K562 (cell line): Measurements from ENCODE around the gene NUFIP1.
"Not testable (repeated sequence)": the region's sequence is repeated elsewhere in the genome, so short reads cannot be mapped to it uniquely, and the experiment has no call there.

Source experiments
- COPS2 ChIP-seq: fragments of 450-650 bp; conservative IDR thresholded peaks from 2 replicates; pipeline ENCODE4 v1.6.1; 2016; ENCODE audit warnings: mild to moderate bottlenecking, moderate library complexity
- ETV6 ChIP-seq, 3 experiments: fragments of 150-350 bp in 1 of 3; sonication (generic) in 1 of 3; formaldehyde crosslinking in 1 of 3; IDR thresholded peaks; 2 replicates each; pipeline versions ENCODE4 v1.6.1 to v1.8.0; 2014 to 2022; ENCODE audit warnings: borderline replicate concordance in 2 of 3, low read depth in 2 of 3, antibody characterized with exemption in 1 of 3, low read length in 1 of 3, mild to moderate bottlenecking in 1 of 3, missing genetic modification reagents in 1 of 3
- REST ChIP-seq, 2 experiments: fragments of 450-650 bp; formaldehyde crosslinking in 1 of 2; IDR thresholded peaks; 2 replicates each; pipeline versions ENCODE4 v1.4.0 to v1.6.1; 2014 to 2020; ENCODE audit warnings: mild to moderate bottlenecking in 2 of 2, borderline replicate concordance in 1 of 2, low read depth in 1 of 2
- ZBTB40 ChIP-seq, 2 experiments: fragments of 450-650 bp in 1 of 2; sonication (generic) in 1 of 2; formaldehyde crosslinking in 1 of 2; IDR thresholded peaks; 2 replicates each; pipeline versions ENCODE4 v1.7.1 to v1.9.0; 2016 to 2022; ENCODE audit warnings: inconsistent platforms in 1 of 2, mild to moderate bottlenecking in 1 of 2, missing genetic modification reagents in 1 of 2

GRCh38 chr13:44943411-44943810 is 45.9 kb downstream of the NUFIP1 start:
- not testable (repeated sequence) for TF ChIP-seq REST (IDR thresholded peaks at IDR 0.05; ENCODE audit: borderline replicate concordance); REST (CRISPR knock-in tag; IDR thresholded peaks at IDR 0.05; ENCODE audit: low read depth); ETV6 (IDR thresholded peaks at IDR 0.05; ENCODE audit: borderline replicate concordance in 1 of 2, low read depth in 2 of 2, low read length in 1 of 2); ETV6 (CRISPR knock-in tag; IDR thresholded peaks at IDR 0.05; ENCODE audit: borderline replicate concordance); COPS2; ZBTB40 (IDR thresholded peaks at IDR 0.05); ZBTB40 (CRISPR knock-in tag; IDR thresholded peaks at IDR 0.05)
